ENCODE measurements around the gene TMEM165. TPM values are rescaled to one million over a fixed set of nuclear protein-coding genes. Genes with fewer than 3 reads are reported as not detected.

Gene TMEM165
- total and polyA plus RNA-seq, 2 of the 4 experiments (the other 2 are of a cell fraction) = 49.6 to 83.0 TPM

DNA sequence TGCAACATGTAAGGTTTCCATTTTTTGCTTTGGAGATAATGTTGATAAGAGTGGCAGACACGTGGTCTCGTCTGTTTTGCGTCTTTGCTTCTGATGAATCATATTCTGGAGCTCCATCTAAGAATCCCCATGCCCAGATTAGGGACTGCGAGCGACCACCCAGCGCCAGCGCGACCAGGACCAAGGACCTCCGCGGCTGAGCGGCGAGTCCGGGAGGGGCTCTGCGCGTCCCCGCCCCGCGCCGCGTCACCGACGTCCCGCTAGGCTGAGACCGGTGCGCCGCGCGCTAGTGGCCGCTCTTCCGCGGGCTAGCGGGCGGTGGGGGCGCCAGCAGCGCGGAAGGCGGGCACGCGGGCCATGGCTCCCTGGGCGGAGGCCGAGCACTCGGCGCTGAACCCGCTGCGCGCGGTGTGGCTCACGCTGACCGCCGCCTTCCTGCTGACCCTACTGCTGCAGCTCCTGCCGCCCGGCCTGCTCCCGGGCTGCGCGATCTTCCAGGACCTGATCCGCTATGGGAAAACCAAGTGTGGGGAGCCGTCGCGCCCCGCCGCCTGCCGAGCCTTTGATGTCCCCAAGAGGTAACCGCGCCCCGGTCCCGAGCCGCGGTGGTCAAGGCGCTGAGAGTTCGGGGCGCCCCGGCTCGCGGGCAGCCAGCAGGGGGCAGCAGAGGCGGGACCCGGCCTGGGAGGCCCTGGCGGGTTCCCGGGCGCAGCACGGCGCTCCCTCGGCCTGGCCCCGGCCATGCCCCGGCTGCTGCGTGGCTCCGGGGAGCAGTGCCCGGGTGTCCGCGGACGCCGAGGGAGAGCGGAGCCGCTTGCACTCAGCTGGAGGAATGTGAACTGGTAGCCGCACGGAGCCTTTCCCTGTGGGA lies 49.5 kb upstream of the TMEM165 start, which contains the start of gene SRD5A3:
Gene SRD5A3, plus strand, starts transcription at position 263 of the 871 bp plus-strand sequence. Its CDS starts 95 bp downstream, at position 358.
- POLR2A ChIA-PET (ENCODE audit: unreplicated experiment) = interaction anchor here (0.6 to 1.0 kb wide), 4 partner anchors 49 to 199 kb away, joined by 3 to 4 read pairs (median 4); partner anchors contain the start of gene TMEM165
- peak within 1 kb of the TSS; percentile 96 for H3K9ac ChIP-seq (ENCODE audit: low read depth, low read length)
- peak within 1 kb of the TSS; percentile 97 for H3K4me2 ChIP-seq (ENCODE audit: low read depth, low read length)
- H3K27ac ChIP-seq (ENCODE audit: insufficient read depth, low read length) = peak within 1 kb of the TSS; percentile 79
- H4K8ac ChIP-seq (ENCODE audit: low read depth in 2 of 2, low read length in 2 of 2) = peak within 1 kb of the TSS; percentile 49 to 91
- no TSS peak for BruUV-seq (replicated peaks)
- H3K9me3 ChIP-seq (ENCODE audit: control insufficient read depth, insufficient read depth, low read length) = no peaks in the 10 kb centered on the region
- peak within 1 kb of the TSS; percentile 76 for H2BK20ac ChIP-seq (ENCODE audit: low read depth, low read length)
- peak within 1 kb of the TSS; percentile 98 for H2AFZ ChIP-seq (replicated peaks; ENCODE audit: low read length, poor library complexity)
- in situ Hi-C loops (cut with MboI; ENCODE audit: low sequenced_read_pairs) (loop anchor here (5.0 to 25.0 kb wide), 4 partner anchors 206 to 584 kb away; partner anchors contain the start of gene EXOC1), intact Hi-C loops (cut with micrococcal nuclease) (loop anchor here (1.0 to 5.0 kb wide), 9 partner anchors 50 to 956 kb away; partner anchors contain the start of genes CLOCK, EXOC1 and NMU), dilution Hi-C loops (cut with HindIII; ENCODE audit: low sequenced_read_pairs, unreplicated experiment) (no loop called here)
- H2BK5ac ChIP-seq (ENCODE audit: low read depth, low read length, poor library complexity, severe bottlenecking) = peak within 1 kb of the TSS; percentile 81
- H4K5ac ChIP-seq (ENCODE audit: low read depth, low read length) = peak within 1 kb of the TSS; percentile 96
- ATAC-seq (ENCODE audit: low read depth) = peak; percentile 95
- DNase-seq = peak; percentile 71
- peak within 1 kb of the TSS; percentile 66 for H4K91ac ChIP-seq (ENCODE audit: insufficient read depth, low read depth, low read length)
- H3K18ac ChIP-seq (ENCODE audit: low read depth, low read length) = peak within 1 kb of the TSS; percentile 86
- peak within 1 kb of the TSS; percentile 86 for H2AK9ac ChIP-seq (replicated peaks; ENCODE audit: low read depth, low read length, poor library complexity)
- no peaks in the 10 kb centered on the region for H4K20me1 ChIP-seq (ENCODE audit: insufficient read depth, low read length)
- 0% methylated on average over 35 of the region's 95 CpGs; no CpG with 5 or more reads in 1 of the 2 experiments for WGBS, 2 experiments (ENCODE audit: extremely low coverage in 2 of 2, insufficient read length in 1 of 2)
- peak within 1 kb of the TSS; percentile 82 for H3K4ac ChIP-seq (ENCODE audit: low read depth, low read length)
- peak within 1 kb of the TSS; percentile 65; the same call in 2 of the 3 replicates for H2BK15ac ChIP-seq (ENCODE audit: low read depth, low read length)
- CTCF ChIA-PET = interaction anchor here (0.6 to 1.2 kb wide), 8 partner anchors 10 to 375 kb away, joined by 3 to 7 read pairs (median 4); partner anchors contain the start of gene TMEM165
- no peaks in the 10 kb centered on the region for H3K27me3 ChIP-seq (ENCODE audit: control insufficient read depth, insufficient read depth, low read length)
- H2AK5ac ChIP-seq (ENCODE audit: low read depth, low read length) = no peak within 1 kb of the TSS
- H3K79me1 ChIP-seq (ENCODE audit: low read depth in 1 of 2, low read length in 2 of 2) = peaks cover 13 to 17% of the 10 kb centered on the region in 2 experiments; a peak in 2 of 4 replicates
- no peaks in the 10 kb centered on the region for H3K36me3 ChIP-seq (ENCODE audit: control insufficient read depth, insufficient read depth, low read length)
- peak within 1 kb of the TSS; percentile 87; the same call in 1 of the 2 replicates for H3K23ac ChIP-seq (ENCODE audit: low read depth, low read length)
- H3K9me1 ChIP-seq (ENCODE audit: insufficient read depth, low read length) = no peaks in the 10 kb centered on the region
- H3K14ac ChIP-seq (replicated peaks; ENCODE audit: low read depth, low read length) = peak within 1 kb of the TSS; percentile 78
- H3K4me1 ChIP-seq (ENCODE audit: control insufficient read depth, insufficient read depth, low read length) = peaks cover 14% of the 10 kb centered on the region
- H2BK120ac ChIP-seq (ENCODE audit: low read depth, low read length) = peak within 1 kb of the TSS; percentile 90
- peak within 1 kb of the TSS; percentile 64 for H3K4me3 ChIP-seq (ENCODE audit: insufficient read depth, low read depth, low read length)
- H3K56ac ChIP-seq (ENCODE audit: extremely low read depth, insufficient read depth, low read length) = peak within 1 kb of the TSS; percentile 70
- TF ChIP-seq POLR2A (IDR thresholded peaks at IDR 0.05; ENCODE audit: low read depth, low read length) (peak; percentile 72), CHD1 (IDR thresholded peaks at IDR 0.05; ENCODE audit: low read depth, low read length) (no peak), RCOR1 (IDR thresholded peaks at IDR 0.05; ENCODE audit: insufficient replicate concordance, low read length) (peak; percentile 7), NFE2L2 (IDR thresholded peaks at IDR 0.05; ENCODE audit: low read depth, low read length) (no peak), FOS (IDR thresholded peaks at IDR 0.05; ENCODE audit: low read depth, low read length) (no peak), MAZ (IDR thresholded peaks at IDR 0.05; ENCODE audit: borderline replicate concordance, low read depth, low read length) (peak; percentile 75; the same call in 1 of the 2 replicates), BHLHE40 (IDR thresholded peaks at IDR 0.05; ENCODE audit: low read depth, low read length) (peak; percentile 3; the same call in 1 of the 2 replicates), CEBPB (IDR thresholded peaks at IDR 0.05; ENCODE audit: low read depth, low read length) (no peak), MAFK (IDR thresholded peaks at IDR 0.05; ENCODE audit: low read depth, low read length) (no peak), RAD21 (IDR thresholded peaks at IDR 0.05; ENCODE audit: low read length) (peak; percentile 80)
- TF ChIP-seq, protein P1, sequence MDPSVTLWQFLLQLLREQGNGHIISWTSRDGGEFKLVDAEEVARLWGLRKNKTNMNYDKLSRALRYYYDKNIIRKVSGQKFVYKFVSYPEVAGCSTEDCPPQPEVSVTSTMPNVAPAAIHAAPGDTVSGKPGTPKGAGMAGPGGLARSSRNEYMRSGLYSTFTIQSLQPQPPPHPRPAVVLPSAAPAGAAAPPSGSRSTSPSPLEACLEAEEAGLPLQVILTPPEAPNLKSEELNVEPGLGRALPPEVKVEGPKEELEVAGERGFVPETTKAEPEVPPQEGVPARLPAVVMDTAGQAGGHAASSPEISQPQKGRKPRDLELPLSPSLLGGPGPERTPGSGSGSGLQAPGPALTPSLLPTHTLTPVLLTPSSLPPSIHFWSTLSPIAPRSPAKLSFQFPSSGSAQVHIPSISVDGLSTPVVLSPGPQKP (IDR thresholded peaks at IDR 0.05; ENCODE audit: borderline replicate concordance, low read depth, low read length) = no peak
- TF ChIP-seq, protein P2, sequence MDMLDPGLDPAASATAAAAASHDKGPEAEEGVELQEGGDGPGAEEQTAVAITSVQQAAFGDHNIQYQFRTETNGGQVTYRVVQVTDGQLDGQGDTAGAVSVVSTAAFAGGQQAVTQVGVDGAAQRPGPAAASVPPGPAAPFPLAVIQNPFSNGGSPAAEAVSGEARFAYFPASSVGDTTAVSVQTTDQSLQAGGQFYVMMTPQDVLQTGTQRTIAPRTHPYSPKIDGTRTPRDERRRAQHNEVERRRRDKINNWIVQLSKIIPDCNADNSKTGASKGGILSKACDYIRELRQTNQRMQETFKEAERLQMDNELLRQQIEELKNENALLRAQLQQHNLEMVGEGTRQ (IDR thresholded peaks at IDR 0.05; ENCODE audit: low read depth, low read length) = peak; percentile 51
- TF ChIP-seq, protein P3, sequence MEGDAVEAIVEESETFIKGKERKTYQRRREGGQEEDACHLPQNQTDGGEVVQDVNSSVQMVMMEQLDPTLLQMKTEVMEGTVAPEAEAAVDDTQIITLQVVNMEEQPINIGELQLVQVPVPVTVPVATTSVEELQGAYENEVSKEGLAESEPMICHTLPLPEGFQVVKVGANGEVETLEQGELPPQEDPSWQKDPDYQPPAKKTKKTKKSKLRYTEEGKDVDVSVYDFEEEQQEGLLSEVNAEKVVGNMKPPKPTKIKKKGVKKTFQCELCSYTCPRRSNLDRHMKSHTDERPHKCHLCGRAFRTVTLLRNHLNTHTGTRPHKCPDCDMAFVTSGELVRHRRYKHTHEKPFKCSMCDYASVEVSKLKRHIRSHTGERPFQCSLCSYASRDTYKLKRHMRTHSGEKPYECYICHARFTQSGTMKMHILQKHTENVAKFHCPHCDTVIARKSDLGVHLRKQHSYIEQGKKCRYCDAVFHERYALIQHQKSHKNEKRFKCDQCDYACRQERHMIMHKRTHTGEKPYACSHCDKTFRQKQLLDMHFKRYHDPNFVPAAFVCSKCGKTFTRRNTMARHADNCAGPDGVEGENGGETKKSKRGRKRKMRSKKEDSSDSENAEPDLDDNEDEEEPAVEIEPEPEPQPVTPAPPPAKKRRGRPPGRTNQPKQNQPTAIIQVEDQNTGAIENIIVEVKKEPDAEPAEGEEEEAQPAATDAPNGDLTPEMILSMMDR (conservative IDR thresholded peaks at IDR 0.05; ENCODE audit: low read depth, low read length) = peak; percentile 84
